AML-193 (cell line): ENCODE results near the gene CRYBG1.

Experiments
- DNase-seq, 2 experiments: peaks; one replicate each; lab custom pipeline; 2025; lab: John Stamatoyannopoulos, UW

The CRYBG1 gene

DNA sequence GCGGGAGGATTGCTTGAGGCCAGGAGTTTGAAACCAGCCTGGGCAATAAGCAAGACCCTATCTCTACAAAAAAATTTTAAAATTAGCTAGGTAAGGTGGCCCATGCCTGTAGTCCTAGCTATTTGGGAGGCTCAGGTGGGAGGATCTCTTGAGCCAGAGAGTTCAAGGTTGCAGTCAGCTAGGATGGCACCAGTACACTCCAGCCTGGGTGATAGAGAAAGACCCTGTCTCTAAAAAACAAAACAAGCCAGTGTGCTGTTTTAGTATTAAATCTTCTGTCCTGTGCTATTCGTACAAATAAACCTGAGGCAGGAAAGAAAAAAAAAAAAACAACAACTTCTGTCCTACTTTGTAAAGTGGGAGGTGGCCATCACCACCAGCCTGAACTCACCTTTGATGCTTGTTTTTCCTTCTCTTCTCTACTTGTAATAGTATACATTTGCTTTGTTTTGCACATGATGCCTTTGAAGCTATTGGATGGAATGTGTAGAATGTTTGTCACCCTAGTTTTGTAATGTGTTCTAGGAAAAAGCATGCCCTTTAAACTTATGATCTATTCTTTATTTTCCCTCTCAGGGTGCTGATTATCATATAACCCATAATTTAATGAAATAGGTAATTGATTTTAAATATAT lies 102.5 kb downstream of the CRYBG1 start:
- no peak for DNase-seq

DNA sequence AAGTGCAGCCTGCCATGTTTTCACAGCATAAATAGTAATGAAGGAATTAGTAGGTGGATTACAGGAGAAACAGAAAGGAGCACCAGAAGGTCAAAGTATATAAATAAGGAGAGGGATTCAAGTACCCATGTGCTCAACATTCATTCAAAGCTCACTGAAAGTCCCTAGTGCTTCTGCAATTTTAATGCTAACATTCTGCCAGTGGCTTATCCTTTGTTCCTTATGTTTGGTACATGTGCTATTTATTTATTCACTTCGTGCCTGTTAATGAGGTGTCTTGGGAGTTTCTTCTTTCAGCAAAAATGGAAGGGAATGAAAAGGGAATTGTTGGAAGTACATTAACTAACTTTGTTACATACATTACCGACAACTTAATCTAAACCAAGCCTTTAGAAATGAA lies 105.7 kb downstream of the CRYBG1 start:
- DNase-seq: no peak

DNA sequence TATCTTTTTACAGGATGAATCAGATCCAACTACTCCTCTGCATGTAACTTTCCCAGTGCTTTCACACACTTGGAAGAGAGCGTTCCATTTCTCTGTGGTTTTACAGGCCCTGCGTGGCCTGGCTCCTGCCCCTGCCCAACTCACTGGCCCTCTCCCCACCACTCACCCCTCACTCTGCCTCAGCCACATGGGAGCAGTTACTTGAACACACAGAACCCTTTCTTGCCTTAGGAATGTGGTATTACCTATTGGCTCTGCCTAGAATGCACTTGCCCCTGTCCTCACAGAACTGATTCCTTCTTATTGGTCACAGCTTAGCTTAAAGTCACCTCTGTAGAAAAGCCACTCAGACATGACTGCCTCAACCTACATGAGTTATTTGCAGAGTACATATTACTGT lies 108.4 kb downstream of the CRYBG1 start:
- DNase-seq: no peak

DNA sequence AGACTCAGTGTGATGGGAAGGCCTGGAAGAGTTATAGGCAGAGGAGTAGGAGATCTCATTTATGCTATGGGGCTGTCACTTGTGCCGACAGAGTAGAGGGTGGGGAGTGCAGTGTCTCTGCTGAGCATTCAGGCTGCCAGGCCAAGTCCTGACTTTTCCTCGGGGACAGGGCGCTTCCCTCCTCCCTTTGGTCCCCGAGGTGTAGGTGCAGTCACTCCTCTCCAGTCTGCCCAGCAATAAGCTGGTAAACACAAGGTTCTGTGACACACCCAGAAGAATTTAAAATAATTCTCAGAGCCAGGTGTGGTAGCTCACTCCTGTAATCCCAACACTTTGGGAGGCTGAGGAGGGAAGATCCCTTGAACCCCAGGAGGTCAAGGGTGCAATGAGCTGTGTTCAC lies 109.4 kb downstream of the CRYBG1 start:
- DNase-seq: no peak

DNA sequence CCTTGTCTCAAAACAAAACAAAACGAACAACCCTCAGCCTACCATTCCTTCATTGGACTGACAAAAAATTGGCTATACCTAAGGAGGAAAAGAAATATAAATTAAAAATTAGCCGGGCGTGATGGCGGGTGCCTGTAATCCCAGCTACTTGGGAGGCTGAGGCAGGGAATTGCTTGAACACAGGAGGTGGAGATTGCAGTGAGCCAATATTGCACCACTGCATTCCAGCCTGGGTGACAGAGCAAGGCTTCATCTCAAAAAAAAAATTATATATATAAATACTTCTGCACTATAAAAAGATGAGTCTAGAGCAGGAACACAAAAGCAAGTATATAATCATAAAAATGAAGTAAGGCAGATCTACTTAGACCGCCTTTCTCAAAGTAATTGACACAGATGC lies 109.8 kb downstream of the CRYBG1 start:
- DNase-seq: no peak

DNA sequence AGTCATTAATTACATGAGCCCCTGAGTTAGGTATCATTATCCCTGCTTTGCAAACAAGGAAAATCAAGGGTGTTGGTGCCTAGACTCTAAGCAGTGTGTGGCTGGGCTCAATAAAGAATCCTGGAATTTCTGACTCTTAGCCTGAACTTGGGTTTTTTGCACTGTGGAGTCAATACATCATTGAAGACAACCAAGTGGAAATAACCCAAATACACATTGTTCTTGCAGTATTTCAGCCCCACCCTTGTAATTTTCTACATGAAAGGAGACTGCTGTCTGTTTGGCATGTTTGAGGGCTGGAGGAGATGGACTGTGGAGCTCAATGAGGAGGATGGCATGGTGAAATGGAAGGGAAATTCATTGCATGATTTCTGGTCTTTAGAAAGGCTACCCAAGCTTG lies 110.3 kb downstream of the CRYBG1 start:
- no peak for DNase-seq

DNA sequence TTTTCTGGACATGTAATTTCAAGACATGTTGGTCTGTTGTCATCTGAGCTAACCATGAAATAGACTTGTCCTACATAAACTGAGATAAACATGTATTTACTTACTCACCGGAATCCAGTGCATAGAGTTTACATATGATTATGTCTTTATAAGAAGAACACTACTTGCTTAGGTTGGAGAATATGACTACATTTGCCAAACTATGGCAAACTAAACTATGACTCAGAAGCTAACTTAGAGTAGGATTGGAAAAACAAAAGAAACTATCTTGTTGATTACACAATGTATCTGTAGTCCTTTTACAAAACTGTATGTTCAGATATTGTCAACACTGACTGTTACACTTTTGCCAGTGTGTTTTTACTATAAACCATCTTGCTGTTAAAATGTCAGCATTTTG lies 113.3 kb downstream of the CRYBG1 start:
- peak; percentile 49 to 55 for DNase-seq

DNA sequence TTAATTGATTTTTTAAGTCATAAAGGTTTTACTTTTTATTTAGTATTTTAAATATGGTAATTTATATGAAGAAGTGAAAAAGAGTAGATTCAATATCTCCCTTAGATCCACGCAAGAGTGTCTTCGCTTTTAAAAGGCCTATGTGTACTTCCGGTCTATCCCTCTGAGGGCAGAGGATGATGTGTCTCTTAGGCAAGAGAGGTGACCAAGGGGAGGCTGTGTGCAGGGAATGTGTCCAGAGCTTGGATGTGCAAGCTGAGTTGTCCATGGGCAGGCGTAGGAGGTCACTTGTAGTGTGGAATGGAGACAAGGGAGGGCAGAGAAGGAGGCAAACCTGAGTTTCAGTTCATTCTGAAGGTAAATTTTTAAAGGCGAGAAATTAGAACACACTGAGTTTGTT lies 113.9 kb downstream of the CRYBG1 start:
- no peak for DNase-seq

DNA sequence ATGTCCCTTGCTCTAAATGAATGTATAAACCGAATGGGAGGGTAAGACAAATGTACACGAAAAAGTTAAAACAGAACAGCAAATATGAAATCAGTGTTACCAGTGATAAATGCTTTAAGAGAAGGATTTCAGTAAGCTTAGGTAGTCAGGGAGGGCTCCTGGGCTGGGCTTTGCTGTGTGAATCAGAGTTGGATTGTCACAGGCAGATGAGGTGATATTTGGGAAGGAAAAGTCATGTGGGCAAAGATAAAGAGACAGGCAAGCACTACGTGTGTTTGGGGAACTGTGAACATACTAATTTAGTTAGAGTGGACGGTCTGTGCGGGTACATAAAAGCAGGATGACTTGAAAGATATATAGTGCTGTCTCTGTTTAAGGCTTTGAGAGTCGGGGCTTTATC lies 114.8 kb downstream of the CRYBG1 start:
- DNase-seq: no peak

DNA sequence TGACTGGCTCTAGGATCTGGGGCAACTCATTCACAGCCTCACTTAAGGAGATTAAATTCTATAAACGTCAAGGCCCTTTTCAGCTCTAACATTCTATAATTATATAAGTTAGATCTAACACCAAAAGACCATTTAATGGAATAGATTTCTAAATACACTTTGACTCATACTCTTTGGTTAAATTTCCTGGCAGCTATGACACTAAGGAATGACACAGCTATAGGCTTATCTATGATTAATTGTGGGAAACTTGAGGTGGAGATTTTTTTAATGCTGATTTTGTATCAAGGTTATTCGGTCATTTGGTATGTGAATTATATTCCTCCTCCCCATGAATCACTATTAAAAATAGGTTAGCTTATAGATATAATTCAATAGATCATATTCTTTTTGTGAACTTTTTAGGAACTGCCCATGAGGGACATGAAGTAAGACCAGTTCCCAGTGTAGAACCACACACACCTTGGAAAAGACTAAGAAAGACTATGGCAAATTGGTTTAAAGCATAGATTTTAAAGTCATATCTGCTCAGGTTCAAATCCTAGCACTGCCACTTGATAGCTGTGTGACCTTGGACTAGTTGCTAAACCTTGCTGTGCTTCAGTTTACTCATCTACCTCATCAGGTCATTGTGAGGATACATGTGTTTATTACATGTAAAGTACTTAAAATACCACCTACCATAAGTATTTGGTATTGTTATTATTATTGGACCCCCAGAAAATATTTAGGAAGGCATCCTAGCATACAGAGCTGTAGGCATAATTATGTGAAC lies 116.0 kb downstream of the CRYBG1 start:
- no peak for DNase-seq

DNA sequence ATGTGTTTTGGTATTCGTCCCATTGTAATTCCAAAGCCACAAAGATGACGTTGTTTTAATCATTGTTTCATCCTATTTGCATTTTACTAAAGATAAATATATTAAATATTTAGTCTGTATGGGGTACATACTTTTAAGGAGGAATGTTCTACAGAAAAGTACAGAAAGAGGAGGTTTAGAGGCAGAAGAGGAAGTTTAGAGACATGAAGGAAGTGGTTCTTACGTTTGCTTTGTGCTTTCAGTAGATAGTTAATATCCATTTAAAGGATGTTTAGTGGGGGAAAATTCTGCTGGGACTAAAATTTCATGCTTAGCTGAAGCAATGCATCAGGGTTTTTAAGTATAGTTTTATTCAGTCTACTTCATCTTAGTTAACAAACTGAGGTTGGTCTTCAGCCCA lies 116.6 kb downstream of the CRYBG1 start:
- DNase-seq: peak; percentile 87 to 93

DNA sequence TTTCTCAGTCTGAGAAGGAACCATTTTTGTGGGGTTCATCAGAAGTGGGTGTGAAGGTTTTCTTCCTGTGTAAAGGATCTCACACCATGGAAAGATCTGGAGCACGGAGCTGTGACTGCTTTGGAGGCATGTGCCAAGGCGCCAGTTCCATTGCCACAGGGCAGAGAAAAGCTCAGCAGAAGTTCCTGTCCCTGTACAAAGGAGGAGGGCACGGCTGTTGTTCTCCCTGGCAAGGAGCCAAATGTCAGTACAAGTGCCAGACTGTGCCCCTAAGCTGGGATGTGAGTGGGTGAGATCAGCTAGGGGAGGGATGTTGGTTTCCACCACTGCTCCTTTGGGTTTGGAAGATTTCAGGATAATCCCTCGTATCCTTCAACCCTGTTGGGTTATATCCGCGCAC lies 117.3 kb downstream of the CRYBG1 start:
- DNase-seq: peak; percentile 58 to 74

DNA sequence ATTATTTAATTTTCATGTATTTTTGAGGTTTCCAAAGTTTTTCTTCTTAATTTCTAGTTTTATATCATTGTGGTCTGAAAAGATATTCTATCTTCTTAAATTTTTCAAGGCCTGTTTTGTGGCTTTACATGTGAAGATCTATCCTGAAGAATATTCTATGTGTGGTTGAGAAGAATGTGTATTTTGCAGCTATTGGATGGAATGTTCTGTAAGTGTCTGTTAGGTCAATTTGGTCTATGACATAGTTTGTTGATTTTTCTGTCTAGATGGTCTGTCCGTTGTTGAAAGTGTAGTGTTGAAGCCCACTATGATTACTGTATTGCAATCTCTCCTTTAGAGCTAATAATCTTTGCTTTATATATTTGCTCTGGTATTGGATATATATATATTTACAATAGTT lies 125.7 kb downstream of the CRYBG1 start:
- DNase-seq: no peak

DNA sequence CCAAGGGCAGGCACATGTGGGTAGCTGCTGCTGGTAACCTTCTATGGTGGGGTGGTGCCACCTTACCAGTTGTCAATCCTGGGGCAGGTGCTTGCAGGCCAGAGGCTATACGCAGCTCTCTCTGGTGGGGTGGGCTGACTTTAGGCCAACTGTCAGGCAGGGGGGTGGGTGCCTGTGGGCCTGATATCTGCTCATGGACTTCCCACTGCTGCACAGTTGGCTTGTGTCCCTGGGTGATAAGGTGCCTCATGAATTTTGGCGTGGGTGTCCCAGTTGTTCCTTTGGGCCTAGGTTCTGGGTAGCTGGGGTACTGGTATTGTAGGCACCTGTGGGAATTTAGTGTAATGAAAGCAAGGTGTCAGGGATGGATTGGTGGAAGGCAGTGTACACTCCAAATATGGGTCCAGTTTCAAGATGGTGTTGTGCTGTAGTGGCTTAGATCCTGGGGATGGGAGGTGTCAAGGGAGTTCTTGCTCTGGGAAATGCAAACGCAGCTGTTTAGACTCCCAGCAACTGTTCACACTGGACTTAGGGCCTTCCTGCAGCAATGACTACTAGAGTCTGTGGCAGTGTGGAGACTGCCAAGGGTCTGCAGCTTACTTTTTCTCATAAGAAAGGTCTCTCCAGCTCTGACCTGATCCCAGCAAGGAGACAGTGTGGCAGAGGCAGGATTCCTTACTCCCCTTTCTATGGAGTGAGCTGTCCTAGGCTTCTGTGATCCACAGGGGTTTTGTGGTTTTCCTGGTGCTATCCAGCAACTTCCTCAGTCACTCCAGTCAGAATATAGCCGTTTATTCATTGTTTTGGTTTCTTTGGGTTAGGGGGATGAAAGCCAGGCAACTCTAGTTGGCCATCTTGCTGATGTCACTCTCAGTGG lies 128.2 kb downstream of the CRYBG1 start:
- no peak for DNase-seq

DNA sequence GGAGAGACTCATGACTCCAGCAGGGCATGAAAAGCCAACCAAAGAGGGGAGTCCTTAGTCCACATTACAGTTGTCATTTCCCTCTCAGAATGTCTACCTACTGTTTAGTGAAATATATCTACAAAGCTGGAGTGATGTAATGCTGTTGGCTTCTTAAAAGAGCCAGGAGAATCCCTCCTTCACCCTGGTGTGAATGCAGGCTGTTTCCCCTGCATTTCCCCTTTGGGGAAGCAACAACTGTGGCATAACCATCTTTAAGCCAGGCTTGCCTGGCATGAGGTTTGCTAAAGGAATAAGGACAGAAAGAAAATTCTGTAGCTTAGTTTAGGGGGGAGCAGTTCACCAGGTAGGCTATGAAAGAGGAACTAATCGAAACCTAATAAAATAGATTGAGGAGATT lies 129.5 kb downstream of the CRYBG1 start:
- DNase-seq: peak; percentile 53 to 71

DNA sequence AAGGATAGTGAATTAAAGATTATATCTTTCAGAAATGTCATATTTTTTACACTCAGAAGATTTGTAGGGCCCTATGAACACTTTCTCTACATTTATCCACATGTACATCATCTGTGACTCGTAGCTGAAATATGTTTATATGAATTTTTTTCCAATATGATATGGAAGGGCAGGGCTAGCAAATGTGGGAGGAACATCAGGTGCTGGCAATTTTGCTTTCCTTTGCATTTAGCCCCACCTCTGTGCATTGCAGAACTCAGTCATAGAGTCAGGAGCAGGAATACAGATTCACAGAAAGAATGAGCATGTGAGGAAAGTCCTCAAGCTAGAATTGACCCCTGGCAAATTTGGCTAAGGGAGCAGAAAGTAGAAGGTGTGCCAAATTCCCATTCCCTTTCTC lies 129.9 kb downstream of the CRYBG1 start:
- DNase-seq: no peak

DNA sequence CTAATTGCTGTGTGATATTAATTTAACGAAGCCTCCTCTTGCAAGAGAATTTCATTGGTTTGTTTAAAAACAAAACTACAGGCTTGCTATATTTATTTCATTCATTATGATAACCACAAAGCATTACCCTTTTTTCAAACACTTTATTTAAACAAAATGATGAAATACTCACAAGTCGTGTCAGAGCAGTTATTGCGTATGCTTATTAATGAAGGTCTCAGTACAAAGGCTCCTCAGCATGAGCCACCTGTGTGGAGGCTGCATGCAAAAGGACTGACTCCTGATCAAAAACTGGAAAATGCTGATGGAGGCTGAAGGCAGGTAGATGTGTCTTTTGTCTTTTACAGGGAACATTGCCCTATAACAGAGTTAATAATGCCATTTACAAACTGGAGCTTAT lies 130.5 kb downstream of the CRYBG1 start:
- peak; percentile 31 to 45 for DNase-seq

DNA sequence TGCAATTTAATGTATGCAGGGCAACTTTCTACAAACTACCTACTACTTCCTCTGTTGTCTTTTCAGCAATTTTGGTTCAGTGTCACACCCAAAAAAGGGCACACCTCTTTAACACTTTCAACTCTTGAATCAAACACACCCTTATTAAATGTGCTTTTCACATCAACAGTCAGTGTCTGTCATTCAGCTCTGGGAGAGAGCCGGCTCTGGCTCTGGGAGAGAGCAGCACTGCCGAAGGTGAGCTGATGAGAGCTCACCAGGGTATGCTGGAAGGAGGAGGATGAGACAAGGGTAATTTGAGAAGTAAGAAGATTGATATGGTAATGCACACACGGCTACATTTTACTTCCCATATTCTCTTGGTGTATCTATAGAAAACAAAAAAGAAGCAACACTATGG lies 134.5 kb downstream of the CRYBG1 start:
- peak; percentile 16 to 21 for DNase-seq

DNA sequence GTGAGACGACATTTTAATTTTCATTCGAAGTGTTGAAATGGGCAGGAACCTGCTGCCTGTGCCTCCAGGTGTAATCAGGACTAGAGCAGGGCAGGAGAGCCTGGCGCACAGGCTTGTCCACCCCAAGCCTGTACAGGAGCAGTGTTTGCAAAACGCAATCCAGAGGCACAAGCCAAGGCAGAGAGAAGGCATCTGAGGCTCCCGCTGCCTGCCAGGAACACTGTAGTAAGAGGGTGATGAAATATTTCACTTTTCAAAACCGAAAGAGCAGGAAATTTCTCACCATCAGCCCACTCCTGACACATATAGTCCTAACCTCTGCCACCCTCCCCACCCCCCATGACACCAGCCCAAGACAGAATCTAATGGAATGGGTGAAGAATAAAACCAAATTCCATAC lies 136.3 kb downstream of the CRYBG1 start:
- DNase-seq: no peak

DNA sequence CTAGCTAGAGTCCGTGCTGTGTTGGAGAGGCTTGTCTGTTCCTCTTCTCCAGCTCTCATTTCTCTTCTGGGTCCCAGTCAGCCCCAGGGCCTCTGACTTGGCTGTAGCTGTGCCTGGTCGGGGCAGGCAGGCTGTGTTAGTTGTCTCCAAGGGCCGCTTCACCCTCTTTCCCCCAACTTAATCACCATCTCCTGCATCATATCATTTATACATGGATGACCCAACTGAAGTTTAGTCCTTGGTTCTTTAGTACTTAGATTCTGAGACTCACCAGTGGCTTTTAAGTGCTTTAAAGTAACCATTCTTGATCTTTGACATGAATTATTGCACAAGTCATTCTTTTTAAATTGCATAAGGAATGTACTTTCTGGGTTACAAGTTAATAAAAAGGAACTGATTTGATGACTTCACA lies 141.4 kb downstream of the CRYBG1 start:
- DNase-seq: peak; percentile 79 to 88

DNA sequence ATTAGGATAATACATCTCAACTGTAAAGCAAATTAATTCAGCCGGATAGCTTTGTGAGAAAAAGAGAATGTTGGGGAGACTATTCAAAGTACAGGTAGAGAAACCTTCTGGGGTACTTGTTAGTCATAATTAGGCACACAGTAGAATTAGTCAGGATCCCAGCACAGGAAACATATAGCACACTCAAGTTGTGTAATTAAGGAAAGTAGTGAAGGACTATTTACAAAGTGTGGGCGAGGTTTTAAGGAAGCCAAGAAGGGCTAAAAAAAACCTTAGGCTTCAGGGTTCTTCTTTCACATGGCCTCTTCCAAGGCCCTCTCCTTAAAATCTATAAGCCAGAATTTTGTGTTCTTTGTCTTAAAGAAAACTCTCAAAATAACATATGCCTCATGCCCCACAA lies 142.0 kb downstream of the CRYBG1 start:
- DNase-seq: peak; percentile 45 to 51

DNA sequence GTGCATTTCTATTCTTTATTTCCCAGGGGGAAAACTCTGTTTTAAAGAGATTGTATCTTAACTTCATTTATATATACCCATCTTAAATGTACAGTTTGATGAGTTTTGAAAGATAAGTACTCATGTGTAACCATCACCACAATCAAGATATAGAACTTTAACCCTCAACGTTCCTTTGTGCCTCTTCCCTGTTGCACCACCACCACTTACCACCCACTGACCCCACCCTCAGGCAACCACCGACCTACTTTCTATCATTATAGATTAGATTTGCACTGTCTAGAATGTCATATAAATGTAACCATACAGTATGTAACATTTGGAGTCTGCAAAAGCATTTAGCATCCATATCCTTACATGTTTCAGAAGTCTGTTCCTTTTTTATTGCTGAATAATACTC lies 147.8 kb downstream of the CRYBG1 start:
- no peak for DNase-seq

DNA sequence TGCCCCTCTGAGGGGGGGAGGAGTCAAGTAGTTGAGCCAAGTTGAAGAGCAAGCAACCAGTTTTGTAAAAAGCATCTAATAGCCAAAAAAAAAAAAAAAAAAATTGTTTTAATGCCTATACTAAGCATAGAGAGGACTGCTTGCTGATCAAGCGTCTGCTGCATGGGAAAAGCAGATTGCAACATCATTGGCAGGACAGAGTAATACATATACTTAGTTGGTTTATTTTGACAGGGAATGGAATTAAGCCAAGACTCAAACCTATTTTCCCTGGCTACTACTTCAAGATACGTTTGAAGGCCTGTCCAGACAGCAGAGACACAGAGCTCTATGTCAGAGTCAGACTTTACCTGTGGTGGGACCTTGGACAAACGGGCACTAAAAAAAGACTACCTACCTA lies 148.3 kb downstream of the CRYBG1 start:
- DNase-seq: peak in 1 of 2 experiments; percentile 28
